Stimulated activated naive B cell treated with anti-CD40 and anti-IgM and Interleukin-4, amounts not matched to agents 10 μg/mL and 1 μg/mL and 100 μg/mL, for 72 hours (primary cell): ENCODE measurements around the gene WBP1L.

Source experiments
- ATAC-seq, 2 donors: fragments of 150-1000 bp; cut with Tn5 transposase; replicated peaks; 2 replicates each; pipeline ENCODE4 v1.10.0; 2021; ENCODE audit warnings: moderate library complexity in 1 of 2
- DNase-seq: peaks from one replicate; pipeline ENCODE4 v3.0.0; 2021
- H3K27ac Mint-ChIP-seq: one replicate; pipeline ENCODE4 v1.8.0; 2022; ENCODE audit warnings: mild to moderate bottlenecking, mixed read lengths
- H3K27me3 Mint-ChIP-seq, 2 donors: one replicate each; pipeline ENCODE4 v1.8.0; 2022; ENCODE audit warnings: mixed read lengths in 2 of 2
- H3K36me3 Mint-ChIP-seq, 2 donors: one replicate each; pipeline ENCODE4 v1.8.0; 2022; ENCODE audit warnings: mixed read lengths in 2 of 2, mild to moderate bottlenecking in 1 of 2
- H3K4me1 Mint-ChIP-seq, 2 donors: one replicate each; pipeline ENCODE4 v1.8.0; 2022; ENCODE audit warnings: mixed read lengths in 2 of 2, mild to moderate bottlenecking in 1 of 2
- H3K4me3 Mint-ChIP-seq, 2 donors: one replicate each; pipeline ENCODE4 v1.8.0; 2022; ENCODE audit warnings: mild to moderate bottlenecking in 2 of 2, mixed read lengths in 2 of 2, moderate library complexity in 1 of 2
- H3K9me3 Mint-ChIP-seq, 2 donors: one replicate each; pipeline ENCODE4 v1.8.0; 2022; ENCODE audit warnings: mixed read lengths in 2 of 2, mild to moderate bottlenecking in 1 of 2

WBP1L gene

GRCh38 chr10:102856758-102857424, 113.1 kb downstream of the WBP1L start:
- ATAC-seq (no peak), DNase-seq (no peak)
- H3K27me3 Mint-ChIP-seq: no peaks in the 10 kb centered on the region
- no peaks in the 10 kb centered on the region for H3K9me3 Mint-ChIP-seq
- H3K4me1 Mint-ChIP-seq: peaks cover 8 to 17% of the 10 kb centered on the region in 2 donors
- no peak overlapping the region for H3K27ac Mint-ChIP-seq
- H3K36me3 Mint-ChIP-seq: peaks cover 10 to 13% of the 10 kb centered on the region in 2 donors
- H3K4me3 Mint-ChIP-seq: no peak overlapping the region

- DNase-seq (no peak), ATAC-seq (no peak)
- peaks cover 19 to 24% of the 10 kb centered on the region in 2 donors for H3K36me3 Mint-ChIP-seq
- H3K27ac Mint-ChIP-seq: no peak overlapping the region
- no peaks in the 10 kb centered on the region for H3K9me3 Mint-ChIP-seq
- peaks cover 8 to 12% of the 10 kb centered on the region in 2 donors for H3K4me1 Mint-ChIP-seq
- no peaks in the 10 kb centered on the region for H3K27me3 Mint-ChIP-seq
- H3K4me3 Mint-ChIP-seq: no peak overlapping the region
Observed at GRCh38 chr10:102859911-102860310, 116.2 kb downstream of the WBP1L start.

GRCh38 chr10:102863660-102864059, 119.9 kb downstream of the WBP1L start:
- H3K27me3 Mint-ChIP-seq: peaks cover under 1% of the 10 kb centered on the region in 2 donors
- no peak overlapping the region for H3K27ac Mint-ChIP-seq
- ATAC-seq (no peak), DNase-seq (no peak)
- H3K4me1 Mint-ChIP-seq: no peaks in the 10 kb centered on the region
- no peak overlapping the region for H3K4me3 Mint-ChIP-seq
- H3K36me3 Mint-ChIP-seq: peaks cover 19 to 27% of the 10 kb centered on the region in 2 donors
- no peaks in the 10 kb centered on the region for H3K9me3 Mint-ChIP-seq

GRCh38 chr10:102865620-102866019, 121.9 kb downstream of the WBP1L start:
- Mint-ChIP-seq H3K27ac (no peak overlapping the region), H3K4me1 (peaks cover 8 to 11% of the 10 kb centered on the region in 2 donors), H3K9me3 (no peaks in the 10 kb centered on the region), H3K27me3 (peaks cover 17 to 19% of the 10 kb centered on the region in 2 donors), H3K36me3 (peaks cover 13 to 17% of the 10 kb centered on the region in 2 donors), H3K4me3 (no peak overlapping the region)
- DNase-seq: no peak
- ATAC-seq: no peak
